ENCODE data around the gene ITPRID1. TPM values are rescaled to one million over a fixed set of nuclear protein-coding genes. Genes with fewer than 3 reads are reported as not detected.

The ITPRID1 gene
- total RNA-seq, 1 experiment from 2014 or later = not detected

GRCh38 chr7:31688996-31689395, 175.1 kb downstream of the ITPRID1 start:
- ATAC-seq (no peak), DNase-seq (ENCODE audit: low read depth, low spot score) (no peak)
- peaks cover 14% of the 10 kb centered on the region; the same call in 1 of the 2 replicates for H3K27me3 ChIP-seq (ENCODE audit: insufficient read depth, low read length)
- ChIA-PET POLR2A (no interaction called here), RAD21 (ENCODE audit: low non-redundant PET in 1 of 2, low total read pairs in 2 of 2, uncharacterized antibody in 2 of 2, unreplicated experiment in 2 of 2) (no interaction called here), CTCF (no interaction called here)
- no peak overlapping the region for H3K9ac ChIP-seq (ENCODE audit: low read length)
- no peak overlapping the region for H2AFZ ChIP-seq (ENCODE audit: low read depth, low read length, poor library complexity, severe bottlenecking)
- no TSS peak for BruUV-seq (replicated peaks)
- H3K9me3 ChIP-seq (ENCODE audit: control insufficient read depth in 1 of 2, insufficient read depth in 1 of 2, low read depth in 1 of 2, low read length in 2 of 2) = no peaks in the 10 kb centered on the region
- no peaks in the 10 kb centered on the region for H3K4me1 ChIP-seq (ENCODE audit: control insufficient read depth in 1 of 2, insufficient read depth in 2 of 2, low read length in 2 of 2)
- TF ChIP-seq MAX (IDR thresholded peaks at IDR 0.05) (no peak), TCF7L2 (IDR thresholded peaks at IDR 0.05; ENCODE audit: borderline replicate concordance, extremely low read depth, insufficient read depth, insufficient read length) (no peak), CBX3 (IDR thresholded peaks at IDR 0.05; ENCODE audit: low read depth) (no peak)
- no peak overlapping the region for H3K27ac ChIP-seq (ENCODE audit: low read depth, low read length)
- H3K79me2 ChIP-seq (ENCODE audit: insufficient read depth, low read length) = no peaks in the 10 kb centered on the region
- intact Hi-C loops (cut with micrococcal nuclease) = no loop called here
- no peaks in the 10 kb centered on the region for H4K20me1 ChIP-seq (ENCODE audit: insufficient read depth)
- H3K4me3 ChIP-seq (replicated peaks in 1 of 2; ENCODE audit: low read depth in 1 of 2, low read length in 2 of 2) = no peak overlapping the region
- no peaks in the 10 kb centered on the region for H3K9me2 ChIP-seq (ENCODE audit: insufficient read depth)
- no peak overlapping the region for H3K4me2 ChIP-seq (ENCODE audit: low read length)
- no peaks in the 10 kb centered on the region for H3K36me3 ChIP-seq (ENCODE audit: control insufficient read depth in 1 of 2, insufficient read depth in 2 of 2, low read length in 2 of 2)

GRCh38 chr7:31690935-31691334, 177.0 kb downstream of the ITPRID1 start:
- intact Hi-C loops (cut with micrococcal nuclease) = no loop called here
- Histone ChIP-seq H3K79me2 (ENCODE audit: insufficient read depth, low read length) (no peaks in the 10 kb centered on the region), H3K4me3 (replicated peaks in 1 of 2; ENCODE audit: low read depth in 1 of 2, low read length in 2 of 2) (no peak overlapping the region), H3K4me1 (ENCODE audit: control insufficient read depth in 1 of 2, insufficient read depth in 2 of 2, low read length in 2 of 2) (no peaks in the 10 kb centered on the region), H3K27me3 (ENCODE audit: insufficient read depth, low read length) (peaks cover 17% of the 10 kb centered on the region; the same call in 1 of the 2 replicates), H3K36me3 (ENCODE audit: control insufficient read depth in 1 of 2, insufficient read depth in 2 of 2, low read length in 2 of 2) (no peaks in the 10 kb centered on the region), H3K4me2 (ENCODE audit: low read length) (no peak overlapping the region), H3K9me2 (ENCODE audit: insufficient read depth) (no peaks in the 10 kb centered on the region), H4K20me1 (ENCODE audit: insufficient read depth) (no peaks in the 10 kb centered on the region), H3K9ac (ENCODE audit: low read length) (no peak overlapping the region), H3K9me3 (ENCODE audit: control insufficient read depth in 1 of 2, insufficient read depth in 1 of 2, low read depth in 1 of 2, low read length in 2 of 2) (no peaks in the 10 kb centered on the region), H2AFZ (ENCODE audit: low read depth, low read length, poor library complexity, severe bottlenecking) (no peak overlapping the region), H3K27ac (ENCODE audit: low read depth, low read length) (no peak overlapping the region)
- ChIA-PET POLR2A (no interaction called here), CTCF (no interaction called here), RAD21 (ENCODE audit: low non-redundant PET in 1 of 2, low total read pairs in 2 of 2, uncharacterized antibody in 2 of 2, unreplicated experiment in 2 of 2) (no interaction called here)
- no peak for ATAC-seq
- BruUV-seq (replicated peaks) = no TSS peak
- no peak for DNase-seq (ENCODE audit: low read depth, low spot score)
- no peak for TF ChIP-seq EZH2phosphoT487 (IDR thresholded peaks at IDR 0.05; ENCODE audit: borderline replicate concordance)
- TF ChIP-seq JUND (IDR thresholded peaks at IDR 0.05) = no peak
- TF ChIP-seq TCF7L2 (IDR thresholded peaks at IDR 0.05; ENCODE audit: borderline replicate concordance, extremely low read depth, insufficient read depth, insufficient read length) = no peak
- TF ChIP-seq MAX (IDR thresholded peaks at IDR 0.05) = no peak
- TF ChIP-seq CBX3 (IDR thresholded peaks at IDR 0.05; ENCODE audit: low read depth) = no peak
- TF ChIP-seq POLR2A (IDR thresholded peaks at IDR 0.05; ENCODE audit: borderline replicate concordance, extremely low read depth, insufficient read depth, insufficient read length) = no peak
- TF ChIP-seq CTCF (IDR thresholded peaks at IDR 0.05 in 2 of 3, conservative IDR thresholded peaks at IDR 0.05 in 1 of 3; ENCODE audit: borderline replicate concordance in 1 of 3, insufficient read depth in 1 of 3, low read depth in 2 of 3, low read length in 2 of 3) = no peak
- TF ChIP-seq RAD21 (IDR thresholded peaks at IDR 0.05; ENCODE audit: low read depth) = no peak
- no peak for TF ChIP-seq ZBTB33 (IDR thresholded peaks at IDR 0.05; ENCODE audit: extremely low read depth, insufficient replicate concordance, low read length)
- TF ChIP-seq FOSL1 (IDR thresholded peaks at IDR 0.05; ENCODE audit: low read depth) = no peak
- no peak for TF ChIP-seq ZFX (IDR thresholded peaks at IDR 0.05)
- TF ChIP-seq SIN3A (IDR thresholded peaks at IDR 0.05; ENCODE audit: low read depth) = no peak

Data from HCT116 (cell line).